Measurements from ENCODE around the gene MACROD2.
"Not testable (repeated sequence)": the region's sequence is repeated elsewhere in the genome, so short reads cannot be mapped to it uniquely, and the experiment has no call there.

The MACROD2 gene

GRCh38 chr20:14197097-14197496 is 201.8 kb downstream of the MACROD2 start:
- no peak for DNase-seq

- no peak for DNase-seq
These were observed 203.1 kb downstream of the MACROD2 start for GRCh38 chr20:14198416-14198815.

- no peak for DNase-seq
These were observed 203.8 kb downstream of the MACROD2 start for GRCh38 chr20:14199111-14199510.

DNA sequence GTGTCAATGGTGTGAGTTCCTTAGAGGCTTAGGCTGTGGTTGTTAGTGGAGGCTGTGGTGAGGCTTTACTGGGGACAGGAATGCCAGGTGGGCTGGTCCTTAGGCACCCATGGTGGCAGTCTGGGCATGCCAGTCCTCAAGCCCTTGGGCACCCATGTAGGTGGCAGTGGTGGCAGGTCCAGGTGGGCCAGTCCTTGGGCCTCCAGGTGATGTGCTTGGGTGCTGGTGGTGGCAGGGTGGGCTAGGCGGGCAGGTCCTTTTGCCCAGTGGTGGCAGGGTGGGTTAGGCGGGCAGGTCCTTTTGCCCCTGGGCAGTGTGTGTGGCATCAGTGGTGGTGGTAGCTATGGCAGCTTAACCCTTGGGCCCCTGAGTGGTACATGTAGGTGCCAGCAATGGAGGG is 208.3 kb downstream of the MACROD2 start:
- DNase-seq = no peak

DNA sequence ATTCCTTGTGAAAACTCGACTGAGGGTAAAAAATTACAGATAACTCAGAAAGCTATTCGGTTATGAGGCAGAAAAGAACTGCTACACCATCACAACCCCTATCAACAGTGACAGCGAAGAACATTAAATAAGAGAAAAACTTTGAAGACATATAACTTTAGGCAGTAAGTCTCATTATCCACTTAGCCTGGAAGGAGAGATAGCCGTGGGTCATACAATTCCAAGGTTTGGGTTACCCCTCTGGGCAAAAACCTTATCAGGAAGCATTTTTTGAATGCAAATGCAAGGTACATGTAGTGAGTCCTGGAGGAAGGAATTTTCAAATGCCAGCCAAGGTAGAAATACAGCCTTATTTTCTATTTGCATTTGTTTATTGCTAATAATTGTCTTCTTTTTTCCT is 212.3 kb downstream of the MACROD2 start:
- DNase-seq = no peak

DNA sequence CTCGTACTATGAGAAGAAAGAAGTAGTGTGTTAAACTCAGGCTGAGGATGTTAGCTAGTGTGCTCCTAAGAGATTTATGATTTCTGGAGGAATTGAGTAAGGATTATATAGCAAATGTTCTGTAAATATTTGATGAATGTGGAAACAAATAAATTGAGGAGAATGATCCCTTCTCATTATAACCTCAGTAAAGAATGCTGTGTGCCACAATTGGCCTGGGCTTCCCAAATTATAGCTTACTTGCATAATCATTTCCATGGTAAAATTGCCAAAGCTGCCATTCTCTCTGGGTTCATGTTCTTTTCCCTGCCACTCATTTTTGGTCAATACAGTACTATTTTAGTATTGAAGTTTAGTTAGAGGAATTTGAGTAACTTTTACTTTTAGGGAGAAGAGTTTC is 213.6 kb downstream of the MACROD2 start:
- DNase-seq = no peak

- no peak for DNase-seq
These were observed 214.8 kb downstream of the MACROD2 start for GRCh38 chr20:14210146-14210545.

DNA sequence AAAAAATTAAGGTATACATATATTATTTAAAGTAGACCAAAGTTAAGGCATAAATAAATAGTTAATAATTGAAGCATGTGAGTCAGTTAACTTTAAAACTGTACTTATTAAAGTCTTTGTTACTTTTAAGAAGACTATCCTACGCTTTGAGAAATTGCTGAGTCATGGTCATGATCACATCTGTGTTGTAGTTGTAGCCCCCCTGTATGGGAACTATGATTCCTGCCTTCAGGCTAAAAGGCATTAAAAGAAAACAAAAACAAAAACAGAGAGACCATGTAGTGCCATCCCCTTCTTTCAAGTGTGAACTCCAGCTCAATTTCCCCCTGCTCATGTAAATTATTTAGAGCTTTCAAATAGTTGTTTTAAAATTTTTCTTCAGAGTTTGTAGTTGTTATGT is 218.7 kb downstream of the MACROD2 start:
- DNase-seq = no peak

GRCh38 chr20:14215880-14216279 is 220.6 kb downstream of the MACROD2 start:
- DNase-seq = not testable (repeated sequence)

DNA sequence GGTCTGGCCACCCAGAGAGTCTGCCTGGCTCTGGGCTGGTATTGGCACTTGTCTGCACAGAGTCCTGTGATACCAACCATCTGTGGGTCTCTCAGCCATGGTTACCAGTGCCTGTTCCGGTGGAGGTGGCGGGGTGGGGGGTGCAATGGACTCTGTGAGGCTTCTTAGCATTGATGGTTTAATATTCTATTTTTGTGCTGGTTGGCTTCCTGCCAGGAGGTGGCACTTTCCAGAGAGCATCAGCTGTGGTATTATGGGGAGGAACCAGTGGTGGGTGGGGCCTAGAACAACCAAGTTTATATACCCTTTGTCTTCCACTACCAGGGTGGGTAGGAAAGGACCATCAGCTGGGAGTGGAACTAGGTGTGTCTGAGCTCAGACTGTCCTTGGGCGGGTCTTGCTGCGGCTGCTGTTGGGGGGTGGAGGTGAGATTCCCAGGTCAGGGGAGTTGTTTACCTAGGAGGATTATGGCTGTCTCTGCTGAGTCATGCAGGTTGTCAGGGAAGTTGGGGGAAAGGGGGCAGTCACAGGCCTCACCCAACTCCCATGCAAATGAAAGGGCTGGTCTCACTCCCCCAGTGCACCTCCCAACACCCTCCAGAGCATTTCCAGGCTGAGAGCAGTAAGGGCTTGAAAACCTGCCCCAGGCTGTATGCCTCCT is 224.6 kb downstream of the MACROD2 start:
- DNase-seq = no peak

DNA sequence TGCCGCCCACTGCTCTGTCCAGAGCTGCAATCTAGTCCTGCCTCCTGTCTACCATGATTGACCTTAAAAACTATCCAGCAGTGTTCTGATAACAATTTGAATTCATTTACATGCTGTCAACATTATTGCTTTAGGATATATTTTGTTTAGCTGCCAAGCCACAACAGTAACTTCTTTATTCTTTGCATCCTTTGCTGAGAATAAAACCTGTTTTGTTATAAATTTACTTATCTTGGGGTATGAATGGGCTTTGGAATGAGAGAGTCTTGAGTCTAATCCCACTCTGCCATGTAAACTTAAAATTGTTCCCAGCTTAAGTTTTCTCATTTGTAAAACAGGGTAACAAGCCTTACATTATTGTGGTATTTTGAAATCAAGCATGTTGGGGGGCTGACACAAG is 225.7 kb downstream of the MACROD2 start:
- no peak for DNase-seq

GRCh38 chr20:14223806-14224205 is 228.5 kb downstream of the MACROD2 start:
- DNase-seq = no peak

- DNase-seq = not testable (repeated sequence)
These were observed 231.0 kb downstream of the MACROD2 start for GRCh38 chr20:14226051-14227049.

DNA sequence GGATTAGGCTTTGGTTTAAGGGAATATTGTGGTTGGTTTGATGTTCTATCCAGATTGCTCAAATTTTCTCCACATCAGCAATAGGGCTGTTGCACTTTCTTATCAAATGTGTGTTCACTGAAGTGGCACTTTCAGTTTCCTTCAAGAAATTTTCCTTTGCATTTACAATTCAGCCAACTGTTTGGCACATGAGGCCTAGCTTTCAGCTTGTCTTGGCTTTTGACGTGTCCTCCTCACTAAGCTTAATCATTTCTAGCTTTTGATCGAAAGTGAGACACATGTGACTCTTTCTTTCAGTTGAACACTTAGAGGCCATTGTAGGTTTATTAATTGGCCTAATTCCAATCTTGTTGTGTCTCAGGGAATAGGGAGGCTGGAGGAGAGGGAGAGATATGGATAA is 237.3 kb downstream of the MACROD2 start:
- DNase-seq = no peak

GRCh38 chr20:14234666-14235295 is 239.5 kb downstream of the MACROD2 start:
- DNase-seq = no peak

DNA sequence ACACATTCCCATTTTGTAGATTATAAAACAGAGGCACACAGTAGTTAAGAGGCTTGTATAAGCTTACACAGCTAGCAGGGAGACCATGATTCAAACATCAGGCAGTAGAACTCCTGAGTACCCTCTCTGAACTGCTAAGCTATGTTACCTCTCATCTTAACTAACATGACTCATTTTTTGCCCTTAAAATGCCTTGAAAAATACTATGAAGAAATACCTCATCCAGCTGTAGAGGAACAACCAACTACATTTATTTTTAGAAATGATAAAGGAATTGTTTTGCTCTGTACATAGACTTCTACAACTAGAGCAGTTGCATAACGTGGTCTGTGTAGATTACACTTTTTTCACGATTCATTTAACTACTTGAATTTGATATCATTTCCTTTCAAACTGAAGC is 240.0 kb downstream of the MACROD2 start:
- no peak for DNase-seq

GRCh38 chr20:14245368-14245970 is 250.2 kb downstream of the MACROD2 start:
- no peak for DNase-seq

DNA sequence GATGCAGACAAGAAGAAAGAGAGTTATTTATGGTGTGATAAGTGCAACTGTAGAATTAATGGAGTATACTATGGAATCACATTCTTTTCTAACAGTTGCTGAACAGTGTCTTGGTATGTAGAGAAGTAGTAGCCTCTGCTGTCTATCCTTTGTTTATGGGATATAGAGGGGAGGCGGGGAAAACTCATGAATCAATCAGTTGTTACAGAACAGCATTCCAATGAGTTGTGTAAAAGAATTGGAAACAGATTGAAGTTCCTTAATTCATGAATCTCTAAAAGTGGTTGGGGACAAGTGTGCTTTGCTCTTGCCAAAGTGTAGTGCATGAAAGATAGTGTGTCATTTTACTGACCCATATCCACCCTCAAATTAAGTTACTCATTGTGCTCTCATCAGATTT is 264.4 kb downstream of the MACROD2 start:
- no peak for DNase-seq

DNA sequence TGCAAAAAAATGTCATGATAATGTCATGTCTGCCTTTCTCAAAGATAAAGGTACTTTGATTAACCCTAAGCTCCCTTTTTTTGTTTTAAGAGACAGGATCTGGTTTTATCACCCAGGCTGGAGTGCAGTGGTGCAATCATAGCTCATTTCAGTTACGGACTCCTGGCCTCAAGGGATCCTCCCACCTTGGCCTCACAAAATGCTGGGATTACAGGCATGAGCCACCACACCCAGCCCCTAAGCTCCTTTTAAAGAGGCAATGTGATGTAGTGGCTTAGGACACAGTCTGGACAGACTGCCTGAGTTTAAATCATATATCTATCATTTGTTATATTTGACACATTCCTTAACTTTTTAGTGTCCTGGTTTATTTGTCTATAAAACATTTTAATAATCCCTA is 265.1 kb downstream of the MACROD2 start:
- no peak for DNase-seq

- DNase-seq = no peak
These were observed 269.6 kb downstream of the MACROD2 start for GRCh38 chr20:14264869-14265268.

GRCh38 chr20:14266246-14266645 is 270.9 kb downstream of the MACROD2 start:
- no peak for DNase-seq

DNA sequence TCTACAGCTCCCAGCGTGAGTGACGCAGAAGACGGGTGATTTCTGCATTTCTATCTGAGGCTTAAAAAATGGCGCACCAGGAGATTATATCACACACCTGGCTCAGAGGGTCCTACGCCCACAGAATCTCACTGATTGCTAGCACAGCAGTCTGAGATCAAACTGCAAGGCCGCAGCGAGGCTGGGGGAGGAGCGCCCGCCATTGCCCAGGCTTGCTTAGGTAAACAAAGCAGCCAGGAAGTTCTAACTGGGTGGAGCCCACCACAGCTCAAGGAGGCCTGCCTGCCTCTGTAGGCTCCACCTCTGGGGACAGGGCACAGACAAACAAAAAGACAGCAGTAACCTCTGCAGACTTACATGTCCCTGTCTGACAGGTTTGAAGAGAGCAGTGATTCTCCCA is 275.4 kb downstream of the MACROD2 start:
- not testable (repeated sequence) for DNase-seq

GRCh38 chr20:14282140-14282539 is 286.8 kb downstream of the MACROD2 start:
- no peak for DNase-seq

Measured in hematopoietic multipotent progenitor cell treated with erythropoietin and hydrocortisone succinate and interleukin-3 and kit ligand, for 6 days (in vitro differentiated cells).